K562 (cell line): ENCODE measurements around the gene CAPN10. TPM values are rescaled to one million over a fixed set of nuclear protein-coding genes. Genes with fewer than 3 reads are reported as not detected.

Source experiments
- CBFA2T2 ChIP-seq: fragments of 450-650 bp; conservative IDR thresholded peaks from 2 replicates; pipeline ENCODE4 v1.6.1; 2017; ENCODE audit warnings: mild to moderate bottlenecking
- FOS ChIP-seq: IDR thresholded peaks from 3 replicates; pipeline ENCODE4 v1.6.1; 2011; ENCODE audit not compliant: insufficient read length; ENCODE audit errors: extremely low read depth
- GATAD2A ChIP-seq: fragments of 450-650 bp; IDR thresholded peaks from 2 replicates; pipeline ENCODE4 v1.6.1; 2017
- IRF2 ChIP-seq: sonication (generic); formaldehyde crosslinking; IDR thresholded peaks from 2 replicates; pipeline ENCODE4 v1.8.1; 2022; ENCODE audit warnings: mild to moderate bottlenecking, missing genetic modification reagents
- KLF1 ChIP-seq: fragments of 450-650 bp; IDR thresholded peaks from 2 replicates; pipeline ENCODE4 v1.6.1; 2016; ENCODE audit warnings: missing genetic modification characterization, missing compliant biosample characterization
- KLF13 ChIP-seq: fragments of 450-650 bp; IDR thresholded peaks from 2 replicates; pipeline ENCODE4 v1.6.1; 2016; ENCODE audit warnings: missing genetic modification characterization, low read depth, mild to moderate bottlenecking, missing compliant biosample characterization, moderate library complexity, borderline replicate concordance
- LEF1 ChIP-seq: fragments of 450-650 bp; IDR thresholded peaks from 2 replicates; pipeline ENCODE4 v1.6.1; 2016; ENCODE audit warnings: mild to moderate bottlenecking
- MYNN ChIP-seq, 2 experiments: sonication (generic); formaldehyde crosslinking in 1 of 2; IDR thresholded peaks; 2 replicates each; pipeline versions ENCODE4 v1.5.0 to v1.6.1; 2016 to 2020; ENCODE audit warnings: antibody characterized with exemption in 1 of 2, missing genetic modification reagents in 1 of 2
- PHF20 ChIP-seq: fragments of 450-650 bp; IDR thresholded peaks from 2 replicates; pipeline ENCODE4 v1.6.1; 2018; ENCODE audit not compliant: partially characterized antibody
- POLR2A ChIP-seq: fragments of 450-650 bp; conservative IDR thresholded peaks from 2 replicates; pipeline ENCODE4 v1.6.1; 2016
- PTBP1 ChIP-seq: fragments of 200-400 bp; formaldehyde crosslinking; IDR thresholded peaks from 2 replicates; pipeline ENCODE4 v1.6.1; 2017; ENCODE audit warnings: low read depth, low read length
- SP2 ChIP-seq: IDR thresholded peaks from 2 replicates; pipeline ENCODE4 v1.6.1; 2011; ENCODE audit warnings: mild to moderate bottlenecking, low read depth, low read length, moderate library complexity; ENCODE audit not compliant: poor library complexity, severe bottlenecking; ENCODE audit errors: extremely low read depth
- ZBTB17 ChIP-seq: fragments of 450-650 bp; formaldehyde crosslinking; IDR thresholded peaks from 2 replicates; pipeline ENCODE4 v1.4.0; 2020; ENCODE audit warnings: mild to moderate bottlenecking
- ZNF124 ChIP-seq: sonication (generic); formaldehyde crosslinking; IDR thresholded peaks from 2 replicates; pipeline ENCODE4 v1.8.1; 2022; ENCODE audit warnings: missing genetic modification reagents
- ZNF263 ChIP-seq: sonication (generic); formaldehyde crosslinking; IDR thresholded peaks from 2 replicates; pipeline ENCODE4 v1.8.0; 2022; ENCODE audit warnings: mild to moderate bottlenecking, missing genetic modification reagents, borderline replicate concordance
- ZNF668 ChIP-seq: fragments of 250-450 bp; sonication (Bioruptor Pico); IDR thresholded peaks from 2 replicates; pipeline ENCODE4 v1.8.0; 2022; ENCODE audit warnings: mild to moderate bottlenecking, inconsistent platforms
- polyA plus RNA-seq, 8 experiments: library from polyadenylated mRNA; depleted of rRNA in 4 of 8; stranded (reverse) in 5 of 8; unstranded in 3 of 8; fragments of >200 nt; fragmentation: Nextera tagmentation in 2 of 8; fragmentation: Illumina TruSeq in 1 of 8; extraction: Ambion mirVana in 2 of 8; extraction: Trizol in 1 of 8; gene quantifications; 2 replicates each; pipeline versions ENCODE4 v1.2.1 to v1.2.3, GENCODE V29; 2011 to 2014; ENCODE audit warnings: inconsistent platforms in 1 of 8, missing spikeins in 1 of 8
- total RNA-seq, 7 experiments: library from RNA; depleted of rRNA in 6 of 7; stranded (reverse); fragments of >200 nt in 6 of 7; fragmentation: Illumina TruSeq in 2 of 7; extraction: Trizol in 2 of 7; gene quantifications; 2 replicates each; pipeline versions ENCODE4 v1.2.1 to v1.2.3, GENCODE V29; 2011 to 2021; ENCODE audit warnings: low replicate concordance in 1 of 7
- TF ChIP-seq, protein P1 (sequence below), 2 experiments: fragments of 450-650 bp; conservative IDR thresholded peaks; 2 replicates each; pipeline ENCODE4 v1.6.1; 2017; ENCODE audit warnings: mild to moderate bottlenecking in 2 of 2, moderate library complexity in 2 of 2
- TF ChIP-seq, protein P2 (sequence below), 2 experiments: fragments of 450-650 bp; IDR thresholded peaks; 2 replicates each; pipeline ENCODE4 v1.6.1; 2018; ENCODE audit warnings: mild to moderate bottlenecking in 2 of 2, low read depth in 1 of 2; ENCODE audit not compliant: partially characterized antibody in 2 of 2
- TF ChIP-seq, protein P3 (sequence below): sonication (generic); formaldehyde crosslinking; IDR thresholded peaks from 2 replicates; pipeline ENCODE4 v1.8.1; 2022; ENCODE audit warnings: missing genetic modification reagents
- TF ChIP-seq, protein P4 (sequence below): fragments of 250-450 bp; sonication (Bioruptor Pico); IDR thresholded peaks from 2 replicates; pipeline ENCODE4 v1.4.0; 2020; ENCODE audit warnings: mild to moderate bottlenecking, moderate library complexity

The CAPN10 gene
- total and polyA plus RNA-seq, 9 of the 15 experiments (the other 6 are each of a cell fraction or from before 2014, with no cell fraction given) = 0.08 to 26.1 (median 8.4) TPM

DNA sequence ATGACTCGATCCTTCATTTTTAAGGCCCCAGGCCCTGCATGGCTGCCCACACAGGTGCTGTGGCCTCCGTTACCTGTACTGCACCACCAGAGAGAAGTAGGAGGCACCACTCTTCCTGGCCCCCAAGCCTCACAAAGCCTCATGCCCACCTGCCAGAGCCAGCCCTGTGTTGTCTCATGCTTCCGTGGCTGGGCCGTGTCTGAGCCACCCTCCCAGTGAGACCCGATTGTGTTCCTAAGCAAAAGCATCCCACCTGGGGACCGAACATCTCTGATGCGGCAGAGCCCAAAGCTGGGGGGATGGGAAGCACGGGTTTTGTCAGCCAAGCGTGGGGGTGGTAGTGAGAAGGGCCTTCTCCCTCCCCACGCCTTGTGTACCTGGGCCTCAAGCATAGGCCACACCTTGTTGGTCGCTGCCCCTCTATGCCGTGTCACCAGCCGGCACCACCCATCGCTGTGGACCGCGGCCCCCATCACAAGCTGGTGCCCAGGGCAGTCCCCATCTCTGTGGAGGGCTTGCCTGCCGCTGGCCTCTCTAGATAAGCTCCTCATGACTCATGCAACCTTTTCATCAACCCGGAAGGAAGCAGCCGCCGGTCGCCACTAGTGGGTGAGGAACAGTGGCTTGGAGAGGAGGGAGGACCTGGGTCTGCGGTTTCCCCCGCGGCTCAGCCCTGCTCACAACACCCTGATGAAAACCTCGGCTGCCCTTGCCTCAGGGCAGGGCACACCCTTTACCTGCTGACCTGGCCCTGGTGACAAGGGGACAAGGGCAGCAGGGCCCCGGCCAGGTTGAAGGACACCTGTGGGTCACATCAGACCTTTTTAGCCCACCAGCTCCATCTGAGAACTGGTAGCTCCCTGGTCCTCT lies 21.0 kb upstream of the CAPN10 start (continued):
- TF ChIP-seq, protein P1, sequence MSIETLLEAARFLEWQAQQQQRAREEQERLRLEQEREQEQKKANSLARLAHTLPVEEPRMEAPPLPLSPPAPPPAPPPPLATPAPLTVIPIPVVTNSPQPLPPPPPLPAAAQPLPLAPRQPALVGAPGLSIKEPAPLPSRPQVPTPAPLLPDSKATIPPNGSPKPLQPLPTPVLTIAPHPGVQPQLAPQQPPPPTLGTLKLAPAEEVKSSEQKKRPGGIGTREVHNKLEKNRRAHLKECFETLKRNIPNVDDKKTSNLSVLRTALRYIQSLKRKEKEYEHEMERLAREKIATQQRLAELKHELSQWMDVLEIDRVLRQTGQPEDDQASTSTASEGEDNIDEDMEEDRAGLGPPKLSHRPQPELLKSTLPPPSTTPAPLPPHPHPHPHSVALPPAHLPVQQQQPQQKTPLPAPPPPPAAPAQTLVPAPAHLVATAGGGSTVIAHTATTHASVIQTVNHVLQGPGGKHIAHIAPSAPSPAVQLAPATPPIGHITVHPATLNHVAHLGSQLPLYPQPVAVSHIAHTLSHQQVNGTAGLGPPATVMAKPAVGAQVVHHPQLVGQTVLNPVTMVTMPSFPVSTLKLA (conservative IDR thresholded peaks at IDR 0.05) = peak; percentile 44 to 57; a peak in 3 of 4 replicates
- TF ChIP-seq GATAD2A (peak; percentile 81), CBFA2T2 (peak; percentile 70), KLF1 (no peak), ZBTB17 (0 out of 2 replicates have a peak, but pooled peaks have one; percentile 20), IRF2 (CRISPR knock-in tag) (no peak), PTBP1 (no peak), SP2 (no peak), FOS (peak; percentile 56), ZNF263 (peak; percentile 73; the same call in 1 of the 2 replicates), ZNF668 (no peak), KLF13 (tag) (no peak), ZNF124 (CRISPR knock-in tag) (no peak), LEF1 (peak; percentile 83), POLR2A (peak; percentile 73), PHF20 (no peak), MYNN (IDR thresholded peaks at IDR 0.05) (peak; percentile 95), MYNN (CRISPR knock-in tag; IDR thresholded peaks at IDR 0.05) (no peak)
- TF ChIP-seq, protein P2, sequence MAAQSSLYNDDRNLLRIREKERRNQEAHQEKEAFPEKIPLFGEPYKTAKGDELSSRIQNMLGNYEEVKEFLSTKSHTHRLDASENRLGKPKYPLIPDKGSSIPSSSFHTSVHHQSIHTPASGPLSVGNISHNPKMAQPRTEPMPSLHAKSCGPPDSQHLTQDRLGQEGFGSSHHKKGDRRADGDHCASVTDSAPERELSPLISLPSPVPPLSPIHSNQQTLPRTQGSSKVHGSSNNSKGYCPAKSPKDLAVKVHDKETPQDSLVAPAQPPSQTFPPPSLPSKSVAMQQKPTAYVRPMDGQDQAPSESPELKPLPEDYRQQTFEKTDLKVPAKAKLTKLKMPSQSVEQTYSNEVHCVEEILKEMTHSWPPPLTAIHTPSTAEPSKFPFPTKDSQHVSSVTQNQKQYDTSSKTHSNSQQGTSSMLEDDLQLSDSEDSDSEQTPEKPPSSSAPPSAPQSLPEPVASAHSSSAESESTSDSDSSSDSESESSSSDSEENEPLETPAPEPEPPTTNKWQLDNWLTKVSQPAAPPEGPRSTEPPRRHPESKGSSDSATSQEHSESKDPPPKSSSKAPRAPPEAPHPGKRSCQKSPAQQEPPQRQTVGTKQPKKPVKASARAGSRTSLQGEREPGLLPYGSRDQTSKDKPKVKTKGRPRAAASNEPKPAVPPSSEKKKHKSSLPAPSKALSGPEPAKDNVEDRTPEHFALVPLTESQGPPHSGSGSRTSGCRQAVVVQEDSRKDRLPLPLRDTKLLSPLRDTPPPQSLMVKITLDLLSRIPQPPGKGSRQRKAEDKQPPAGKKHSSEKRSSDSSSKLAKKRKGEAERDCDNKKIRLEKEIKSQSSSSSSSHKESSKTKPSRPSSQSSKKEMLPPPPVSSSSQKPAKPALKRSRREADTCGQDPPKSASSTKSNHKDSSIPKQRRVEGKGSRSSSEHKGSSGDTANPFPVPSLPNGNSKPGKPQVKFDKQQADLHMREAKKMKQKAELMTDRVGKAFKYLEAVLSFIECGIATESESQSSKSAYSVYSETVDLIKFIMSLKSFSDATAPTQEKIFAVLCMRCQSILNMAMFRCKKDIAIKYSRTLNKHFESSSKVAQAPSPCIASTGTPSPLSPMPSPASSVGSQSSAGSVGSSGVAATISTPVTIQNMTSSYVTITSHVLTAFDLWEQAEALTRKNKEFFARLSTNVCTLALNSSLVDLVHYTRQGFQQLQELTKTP (IDR thresholded peaks at IDR 0.05; ENCODE audit: low read depth in 1 of 2, partially characterized antibody in 2 of 2) = peak in 1 of 2 experiments; percentile 16
- TF ChIP-seq, protein P3, sequence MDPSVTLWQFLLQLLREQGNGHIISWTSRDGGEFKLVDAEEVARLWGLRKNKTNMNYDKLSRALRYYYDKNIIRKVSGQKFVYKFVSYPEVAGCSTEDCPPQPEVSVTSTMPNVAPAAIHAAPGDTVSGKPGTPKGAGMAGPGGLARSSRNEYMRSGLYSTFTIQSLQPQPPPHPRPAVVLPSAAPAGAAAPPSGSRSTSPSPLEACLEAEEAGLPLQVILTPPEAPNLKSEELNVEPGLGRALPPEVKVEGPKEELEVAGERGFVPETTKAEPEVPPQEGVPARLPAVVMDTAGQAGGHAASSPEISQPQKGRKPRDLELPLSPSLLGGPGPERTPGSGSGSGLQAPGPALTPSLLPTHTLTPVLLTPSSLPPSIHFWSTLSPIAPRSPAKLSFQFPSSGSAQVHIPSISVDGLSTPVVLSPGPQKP (CRISPR knock-in tag) = no peak
- TF ChIP-seq, protein P4, sequence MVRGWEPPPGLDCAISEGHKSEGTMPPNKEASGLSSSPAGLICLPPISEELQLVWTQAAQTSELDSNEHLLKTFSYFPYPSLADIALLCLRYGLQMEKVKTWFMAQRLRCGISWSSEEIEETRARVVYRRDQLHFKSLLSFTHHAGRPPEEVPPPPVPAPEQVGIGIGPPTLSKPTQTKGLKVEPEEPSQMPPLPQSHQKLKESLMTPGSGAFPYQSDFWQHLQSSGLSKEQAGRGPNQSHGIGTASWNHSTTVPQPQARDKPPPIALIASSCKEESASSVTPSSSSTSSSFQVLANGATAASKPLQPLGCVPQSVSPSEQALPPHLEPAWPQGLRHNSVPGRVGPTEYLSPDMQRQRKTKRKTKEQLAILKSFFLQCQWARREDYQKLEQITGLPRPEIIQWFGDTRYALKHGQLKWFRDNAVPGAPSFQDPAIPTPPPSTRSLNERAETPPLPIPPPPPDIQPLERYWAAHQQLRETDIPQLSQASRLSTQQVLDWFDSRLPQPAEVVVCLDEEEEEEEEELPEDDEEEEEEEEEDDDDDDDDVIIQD (CRISPR knock-in tag) = no peak
